ENCODE data around the gene DCUN1D2.

DNA sequence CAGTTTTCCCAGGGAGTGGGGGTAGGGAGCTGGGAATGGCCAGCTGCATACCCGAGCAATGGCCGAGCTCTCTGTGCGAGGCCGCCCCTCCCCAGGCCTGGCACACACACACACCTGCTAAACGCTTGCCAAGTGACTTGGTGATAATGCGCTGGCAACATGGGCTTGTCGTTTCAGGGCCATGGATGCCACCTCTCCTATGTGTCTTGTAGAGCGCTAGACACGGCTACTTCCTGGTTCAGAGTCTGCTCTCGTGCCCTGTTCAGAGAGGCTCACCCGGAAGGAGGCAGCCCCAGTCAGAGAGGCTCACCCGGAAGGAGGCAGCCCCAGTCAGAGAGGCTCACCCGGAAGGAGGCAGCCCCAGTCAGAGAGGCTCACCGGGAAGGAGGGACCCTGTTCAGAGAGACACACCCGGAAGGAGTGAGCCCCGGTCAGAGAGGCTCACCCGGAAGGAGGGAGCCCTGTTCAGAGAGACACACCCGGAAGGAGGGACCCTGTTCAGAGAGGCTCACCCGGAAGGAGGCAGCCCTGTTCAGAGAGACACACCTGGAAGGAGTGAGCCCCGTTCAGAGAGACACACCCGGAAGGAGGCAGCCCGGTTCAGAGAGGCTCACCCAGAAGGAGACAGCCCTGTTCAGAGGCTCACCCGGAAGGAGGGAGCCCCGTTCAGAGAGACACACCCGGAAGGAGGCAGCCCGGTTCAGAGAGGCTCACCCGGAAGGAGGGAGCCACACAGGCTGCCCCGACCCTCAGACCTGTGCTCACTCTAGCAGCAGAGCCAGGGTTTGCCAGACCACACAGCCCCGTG is 41.4 kb downstream of the DCUN1D2 start:
- TF ChIP-seq, protein P1, sequence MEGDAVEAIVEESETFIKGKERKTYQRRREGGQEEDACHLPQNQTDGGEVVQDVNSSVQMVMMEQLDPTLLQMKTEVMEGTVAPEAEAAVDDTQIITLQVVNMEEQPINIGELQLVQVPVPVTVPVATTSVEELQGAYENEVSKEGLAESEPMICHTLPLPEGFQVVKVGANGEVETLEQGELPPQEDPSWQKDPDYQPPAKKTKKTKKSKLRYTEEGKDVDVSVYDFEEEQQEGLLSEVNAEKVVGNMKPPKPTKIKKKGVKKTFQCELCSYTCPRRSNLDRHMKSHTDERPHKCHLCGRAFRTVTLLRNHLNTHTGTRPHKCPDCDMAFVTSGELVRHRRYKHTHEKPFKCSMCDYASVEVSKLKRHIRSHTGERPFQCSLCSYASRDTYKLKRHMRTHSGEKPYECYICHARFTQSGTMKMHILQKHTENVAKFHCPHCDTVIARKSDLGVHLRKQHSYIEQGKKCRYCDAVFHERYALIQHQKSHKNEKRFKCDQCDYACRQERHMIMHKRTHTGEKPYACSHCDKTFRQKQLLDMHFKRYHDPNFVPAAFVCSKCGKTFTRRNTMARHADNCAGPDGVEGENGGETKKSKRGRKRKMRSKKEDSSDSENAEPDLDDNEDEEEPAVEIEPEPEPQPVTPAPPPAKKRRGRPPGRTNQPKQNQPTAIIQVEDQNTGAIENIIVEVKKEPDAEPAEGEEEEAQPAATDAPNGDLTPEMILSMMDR (IDR thresholded peaks at IDR 0.05): no peak
- TF ChIP-seq POLR2AphosphoS5 (IDR thresholded peaks at IDR 0.05): no peak

All from esophagus muscularis mucosa (tissue), 3 donors.